Limb (tissue), 2 donors: ENCODE measurements around the gene TTC34.
"Not testable (repeated sequence)": the region's sequence is repeated elsewhere in the genome, so short reads cannot be mapped to it uniquely, and the experiment has no call there.

Experiments
- DNase-seq, 2 donors: peaks; one replicate each; pipeline ENCODE4 v3.0.0-alpha.2; 2016; ENCODE audit errors: extremely low spot score in 2 of 2

TTC34 gene

DNA sequence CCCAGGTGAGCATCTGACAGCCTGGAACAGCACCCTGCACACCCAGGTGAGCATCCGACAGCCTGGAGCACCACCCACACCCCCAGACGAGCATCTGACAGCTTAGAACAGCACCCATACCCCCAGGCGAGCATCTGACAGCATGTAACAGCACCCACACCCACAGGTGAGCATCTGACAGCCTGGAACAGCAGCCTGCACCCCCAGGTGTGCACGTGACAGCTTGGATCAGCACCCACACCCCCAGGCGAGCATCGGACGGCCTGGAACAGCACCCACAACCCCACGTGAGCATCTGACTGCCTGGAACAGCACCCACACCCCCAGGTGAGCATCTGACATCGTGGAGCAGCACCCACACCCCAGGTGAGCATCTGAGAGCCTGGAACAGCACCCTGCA lies 116.6 kb downstream of the TTC34 start:
- DNase-seq: not testable (repeated sequence)

DNA sequence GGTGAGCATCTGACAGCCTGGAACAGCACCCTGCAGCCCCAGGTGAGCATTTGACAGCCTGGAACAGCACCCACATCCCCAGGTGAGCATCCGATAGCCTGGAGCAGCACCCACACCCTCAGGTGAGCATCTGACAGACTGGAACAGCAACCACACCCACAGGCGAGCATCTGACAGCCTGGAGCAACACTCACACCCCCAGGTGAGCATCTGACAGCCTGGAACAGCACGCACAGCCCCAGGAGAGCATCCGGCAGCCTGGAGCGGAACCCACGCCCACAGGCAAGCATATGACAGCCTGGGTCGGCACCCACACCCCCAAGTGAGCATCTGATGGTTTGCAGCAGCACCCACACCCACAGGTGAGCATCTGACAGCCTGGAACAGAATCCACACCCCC lies 117.5 kb downstream of the TTC34 start:
- not testable (repeated sequence) for DNase-seq

GRCh38 chr1:2683321-2683741 lies 118.2 kb downstream of the TTC34 start:
- DNase-seq: not testable (repeated sequence)

- DNase-seq: not testable (repeated sequence)
Measured at GRCh38 chr1:2682879-2683278, 118.6 kb downstream of the TTC34 start.

- DNase-seq: not testable (repeated sequence)
Measured at GRCh38 chr1:2676726-2677125, 124.8 kb downstream of the TTC34 start.

GRCh38 chr1:2671656-2672055 lies 129.8 kb downstream of the TTC34 start:
- DNase-seq: not testable (repeated sequence)

DNA sequence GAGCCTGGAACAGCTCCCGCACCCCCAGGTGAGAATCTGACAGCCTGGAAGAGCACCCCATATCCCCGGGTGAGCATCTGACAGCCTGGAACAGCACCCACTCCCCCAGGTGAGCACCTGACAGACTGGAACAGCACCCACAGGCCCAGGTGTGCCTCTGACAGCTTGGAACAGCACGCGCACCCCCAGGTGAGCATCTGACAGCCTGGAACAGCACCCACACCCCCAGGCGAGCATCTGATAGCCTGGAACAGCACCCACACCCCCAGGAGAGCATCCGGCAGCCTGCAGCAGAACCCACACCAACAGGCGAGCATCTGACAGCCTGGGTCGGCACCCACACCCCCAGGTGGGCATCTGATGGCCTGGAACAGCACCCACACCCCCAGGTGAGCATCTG lies 141.7 kb downstream of the TTC34 start:
- DNase-seq: not testable (repeated sequence)

- DNase-seq: not testable (repeated sequence)
Measured at GRCh38 chr1:2657909-2658308, 143.6 kb downstream of the TTC34 start.

DNA sequence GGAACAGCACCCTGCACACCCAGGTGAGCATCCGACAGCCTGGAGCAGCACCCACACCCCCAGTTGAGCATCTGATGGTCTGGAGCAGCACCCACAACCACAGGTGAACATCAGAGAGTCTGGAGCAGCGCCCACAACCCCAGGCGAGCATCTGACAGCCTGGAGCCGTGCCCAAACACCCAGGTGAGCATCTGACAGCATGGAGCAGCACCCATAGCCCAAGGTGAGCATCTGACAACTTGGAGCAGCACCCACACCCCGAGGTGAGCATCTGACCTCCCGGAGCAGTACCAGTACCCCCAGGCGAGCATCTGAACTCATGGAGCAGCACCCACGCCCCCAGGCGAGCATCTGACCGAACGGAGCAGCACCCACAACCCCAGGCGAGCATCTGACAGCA lies 144.4 kb downstream of the TTC34 start:
- not testable (repeated sequence) for DNase-seq

DNA sequence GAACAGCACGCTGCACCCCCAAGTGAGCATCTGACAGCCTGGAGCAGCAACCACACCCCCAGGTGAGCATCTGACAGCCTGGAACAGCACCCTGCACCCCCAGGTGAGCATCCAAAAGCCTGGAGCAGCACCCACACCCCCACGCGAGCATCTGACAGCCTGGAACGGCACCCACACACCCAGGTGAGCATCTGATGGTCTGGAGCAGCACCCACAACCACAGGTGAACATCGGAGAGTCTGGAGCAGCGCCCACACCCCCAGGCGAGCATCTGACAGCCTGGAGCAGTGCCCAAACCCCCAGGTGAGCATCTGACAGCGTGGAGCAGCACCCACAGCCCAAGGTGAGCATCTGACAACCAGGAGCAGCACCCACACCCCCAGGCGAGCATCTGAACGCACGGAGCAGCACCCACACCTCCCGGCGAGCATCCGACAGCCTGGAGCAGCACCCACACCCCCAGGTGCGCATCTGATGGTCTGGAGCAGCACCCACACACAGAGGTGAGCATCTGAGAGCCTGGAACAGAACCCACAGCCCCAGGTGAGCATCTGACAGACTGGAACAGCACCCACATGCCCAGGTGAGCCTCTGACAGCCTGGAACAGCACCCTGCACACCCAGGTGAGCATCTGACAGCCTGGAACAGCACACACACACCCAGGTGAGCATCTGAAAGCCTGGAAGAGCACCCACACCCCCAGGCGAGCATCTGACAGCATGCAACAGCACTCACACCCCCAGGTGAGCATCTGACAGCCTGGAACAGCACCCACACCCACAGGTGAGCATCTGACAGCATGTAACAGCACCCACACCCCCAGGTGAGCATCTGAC lies 145.7 kb downstream of the TTC34 start:
- not testable (repeated sequence) for DNase-seq

GRCh38 chr1:2654443-2654948 lies 147.0 kb downstream of the TTC34 start:
- DNase-seq: not testable (repeated sequence)

DNA sequence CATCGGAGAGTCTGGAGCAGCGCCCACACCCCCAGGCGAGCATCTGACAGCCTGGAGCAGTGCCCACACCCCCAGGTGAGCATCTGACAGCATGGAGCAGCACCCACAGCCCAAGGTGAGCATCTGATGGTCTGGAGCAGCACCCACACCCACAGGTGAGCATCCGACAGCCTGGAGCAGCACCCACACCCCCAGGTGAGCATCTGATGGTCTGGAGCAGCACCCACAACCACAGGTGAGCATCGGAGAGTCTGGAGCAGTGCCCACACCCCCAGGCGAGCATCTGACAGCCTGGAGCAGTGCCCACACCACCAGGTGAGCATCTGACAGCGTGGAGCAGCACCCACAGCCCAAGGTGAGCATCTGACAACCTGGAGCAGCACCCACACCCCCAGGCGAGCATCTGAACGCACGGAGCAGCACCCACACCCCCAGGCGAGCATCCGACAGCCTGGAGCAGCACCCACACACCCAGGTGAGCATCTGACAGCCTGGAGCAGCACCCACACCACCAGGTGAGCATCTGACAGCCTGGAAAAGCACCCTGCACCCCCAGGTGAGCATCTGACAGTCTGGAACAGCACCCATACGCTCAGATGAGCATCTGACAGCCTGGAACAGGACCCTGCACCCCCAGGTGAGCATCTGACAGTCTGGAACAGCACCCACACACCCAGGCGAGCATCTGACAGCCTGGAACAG lies 147.6 kb downstream of the TTC34 start:
- DNase-seq: not testable (repeated sequence)

DNA sequence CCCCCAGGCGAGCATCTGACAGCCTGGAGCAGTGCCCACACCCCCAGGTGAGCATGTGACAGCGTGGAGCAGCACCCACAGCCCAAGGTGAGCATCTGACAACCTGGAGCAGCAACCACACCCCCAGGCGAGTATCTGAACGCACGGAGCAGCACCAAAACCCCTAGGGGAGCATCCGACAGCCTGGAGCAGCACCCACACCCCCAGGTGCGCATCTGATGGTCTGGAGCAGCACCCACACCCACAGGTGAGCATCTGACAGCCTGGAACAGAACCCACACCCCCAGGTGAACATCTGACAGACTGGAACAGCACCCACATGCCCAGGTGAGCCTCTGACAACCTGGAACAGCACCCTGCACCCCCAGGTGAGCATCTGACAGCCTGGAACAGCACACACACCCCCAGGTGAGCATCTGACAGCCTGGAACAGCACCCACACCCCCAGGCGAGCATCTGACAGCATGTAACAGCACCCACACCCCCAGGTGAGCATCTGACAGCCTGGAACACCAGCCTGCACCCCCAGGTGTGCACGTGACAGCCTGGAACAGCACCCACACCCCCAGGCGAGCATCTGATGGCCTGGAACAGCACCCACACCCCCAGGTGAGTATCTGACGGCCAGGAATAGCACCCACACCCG lies 148.4 kb downstream of the TTC34 start:
- DNase-seq: not testable (repeated sequence)

GRCh38 chr1:2652152-2652925 lies 149.2 kb downstream of the TTC34 start:
- DNase-seq: not testable (repeated sequence)

- DNase-seq: no peak
Measured at GRCh38 chr1:2650967-2651645, 150.4 kb downstream of the TTC34 start.

DNA sequence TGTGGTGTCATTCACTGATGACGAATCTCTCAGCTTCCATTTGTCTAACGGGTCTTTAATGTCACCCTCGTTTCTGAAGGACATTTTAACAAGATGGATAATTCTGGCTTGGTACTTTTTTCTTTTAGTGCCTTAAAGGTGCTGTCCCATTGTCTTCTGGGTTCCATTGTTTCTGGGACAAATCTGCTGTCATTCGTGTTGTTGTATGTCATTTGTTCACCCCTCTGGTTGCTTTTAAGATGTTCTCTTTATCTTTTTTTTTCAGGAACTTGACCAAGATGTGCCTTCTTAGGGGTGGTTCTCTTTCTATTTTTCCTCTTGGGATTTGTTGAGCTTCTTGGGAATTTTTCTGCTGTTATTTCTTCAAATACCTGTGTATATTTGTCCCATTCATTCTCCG lies 154.7 kb downstream of the TTC34 start:
- no peak for DNase-seq

- DNase-seq: no peak
Measured at GRCh38 chr1:2645776-2646175, 155.7 kb downstream of the TTC34 start.

DNA sequence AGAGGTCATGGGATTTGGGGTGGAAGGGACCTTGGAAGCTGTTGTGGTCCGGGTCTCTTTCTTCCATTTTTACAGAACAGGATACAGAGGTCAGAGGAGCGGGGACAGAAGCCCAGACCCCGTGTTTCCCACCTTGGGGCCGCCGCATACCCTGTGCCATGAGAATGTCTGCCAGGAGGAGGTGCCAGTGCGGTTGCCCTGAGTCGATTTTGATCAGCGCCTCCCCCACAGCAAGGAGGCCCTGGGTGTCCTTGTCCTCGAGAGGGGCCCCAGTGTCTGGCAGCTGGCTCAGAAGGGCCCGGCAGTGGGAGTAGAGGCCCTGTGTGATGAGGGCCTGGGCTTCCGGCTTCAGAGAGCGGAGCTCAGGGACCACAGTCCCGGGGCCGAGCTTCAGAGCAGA lies 156.3 kb downstream of the TTC34 start:
- peak in 1 of 2 donors; percentile 22 for DNase-seq

DNA sequence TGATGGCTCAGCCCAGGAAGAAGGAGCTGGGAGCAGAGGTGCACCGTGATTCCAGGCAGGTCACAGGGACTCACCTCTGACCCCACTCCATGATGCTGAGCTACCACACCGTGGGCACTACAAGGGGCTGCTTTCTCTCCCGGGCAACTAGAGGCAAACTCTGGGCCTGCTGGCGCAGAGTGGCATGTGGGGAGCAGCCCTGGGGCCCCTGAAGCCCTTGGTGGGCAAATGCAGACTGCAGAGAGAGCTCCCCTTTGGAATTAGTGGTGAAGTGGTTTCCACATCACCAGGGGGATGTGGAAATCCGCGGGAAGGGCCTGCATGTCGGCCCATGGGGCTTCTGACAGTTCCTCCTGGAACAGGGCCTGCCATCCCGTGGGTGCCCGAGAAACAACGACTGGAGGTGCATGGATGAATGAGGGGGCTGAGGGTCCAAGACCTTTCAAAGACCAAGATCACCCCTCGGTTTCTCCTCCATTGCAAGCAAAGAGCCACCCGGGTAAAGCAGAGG lies 156.8 kb downstream of the TTC34 start:
- peak in 1 of 2 donors; percentile 24 for DNase-seq

DNA sequence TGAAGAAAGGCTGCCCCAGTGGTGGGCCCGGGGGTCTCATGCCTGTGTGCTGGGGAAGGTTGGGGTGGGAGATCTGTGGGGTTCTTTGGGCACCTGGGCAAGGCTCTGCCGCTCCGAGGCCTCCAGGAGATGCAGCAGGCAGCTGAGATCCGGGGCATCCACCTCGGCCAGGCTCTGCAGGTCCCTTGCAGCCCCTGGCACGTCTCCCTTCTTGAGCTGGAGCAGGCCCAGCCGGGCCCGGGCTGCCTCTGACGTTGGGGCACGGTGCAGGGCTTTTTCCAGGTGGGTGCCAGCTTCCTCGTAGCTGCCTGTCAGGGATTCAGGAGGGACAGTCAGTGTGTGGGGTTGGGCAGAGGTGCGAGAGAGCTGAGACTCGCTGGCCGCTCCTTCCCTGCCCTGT lies 157.3 kb downstream of the TTC34 start:
- peak in 1 of 2 donors; percentile 22 for DNase-seq
